Muscle of back (tissue), 11 donors: ENCODE measurements around the gene NXPH4. TPM values are rescaled to one million over a fixed set of nuclear protein-coding genes. Genes with fewer than 3 reads are reported as not detected.
A peak's percentile ranks its signal among the peaks of the same experiment; 100 is the strongest.

ENCODE experiments used
- DNase-seq, 3 donors: peaks; one replicate each; pipeline versions ENCODE4 v3.0.0 to v3.0.0-alpha.2; 2013
- polyA plus RNA-seq, 10 donors: library from polyadenylated mRNA; unstranded; fragments of 120-200 nt; gene quantifications; one replicate each; pipeline ENCODE4 v1.2.1, GENCODE V29; 2013; ENCODE audit not compliant: insufficient read length in 10 of 10

NXPH4 gene
- polyA plus RNA-seq, 10 donors: 1.7 to 5.1 (median 2.1) TPM

DNA sequence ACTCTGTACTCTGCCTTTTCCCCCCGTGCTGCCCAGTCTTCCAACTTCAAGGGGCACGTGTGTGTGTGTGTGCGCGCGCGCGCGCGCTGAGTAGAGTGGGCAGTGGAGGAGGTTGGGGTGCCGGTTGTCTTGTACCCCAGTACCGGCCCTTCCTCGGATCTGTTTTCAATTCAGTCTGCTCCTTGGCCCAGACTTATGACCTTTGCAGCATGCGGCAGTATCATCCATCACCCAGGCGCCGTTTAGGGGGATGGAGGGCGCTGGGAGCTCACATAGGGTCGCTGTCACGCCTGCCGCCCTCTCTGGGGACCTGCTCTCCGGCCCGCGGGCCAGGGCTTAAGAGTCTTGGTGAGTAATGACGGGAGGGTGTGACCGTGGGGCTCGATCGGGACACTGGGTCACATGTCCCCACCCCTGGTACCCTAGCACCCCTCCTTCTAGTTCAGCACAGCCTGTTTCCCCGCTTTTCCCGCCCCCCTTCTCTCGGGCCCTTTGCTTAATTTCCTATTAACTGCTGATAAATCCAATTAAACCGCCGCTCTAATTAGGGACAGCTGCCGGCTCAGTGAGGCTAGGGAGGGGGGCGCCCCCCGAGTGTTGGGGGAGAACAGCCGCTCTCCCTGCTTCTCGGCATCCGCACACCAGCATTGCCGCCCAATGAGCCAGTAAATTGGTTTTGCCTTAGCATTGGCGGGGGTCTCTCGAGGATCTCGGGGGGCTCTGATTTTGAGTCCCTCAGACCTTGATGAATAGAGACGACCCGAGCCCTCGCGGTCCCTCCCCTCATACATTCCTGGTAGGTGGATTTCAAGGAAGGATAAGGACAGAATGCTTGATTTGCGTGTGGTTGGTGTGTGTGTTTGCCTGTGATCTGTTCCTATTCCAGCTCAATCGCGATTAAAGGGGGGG lies 25.1 kb downstream of the NXPH4 start:
- no peak for DNase-seq

DNA sequence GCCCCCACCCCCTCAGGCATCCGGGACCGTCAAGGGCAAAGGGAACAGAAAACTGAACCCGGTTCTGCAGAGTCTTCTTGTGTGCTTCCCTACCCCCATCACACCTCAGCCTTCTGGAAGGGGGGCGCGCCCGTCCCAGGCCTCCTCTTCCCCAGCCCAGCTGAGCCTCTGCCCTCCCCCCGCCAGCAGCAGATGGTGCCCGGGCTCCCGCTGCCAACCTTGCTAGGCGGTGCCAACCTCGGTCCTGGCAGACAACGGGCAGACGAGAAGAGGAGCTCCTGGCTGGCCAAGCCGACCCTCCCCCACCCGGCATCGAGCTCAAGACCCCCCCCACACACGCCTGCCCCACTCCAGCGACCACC lies 25.7 kb downstream of the NXPH4 start:
- no peak for DNase-seq

DNA sequence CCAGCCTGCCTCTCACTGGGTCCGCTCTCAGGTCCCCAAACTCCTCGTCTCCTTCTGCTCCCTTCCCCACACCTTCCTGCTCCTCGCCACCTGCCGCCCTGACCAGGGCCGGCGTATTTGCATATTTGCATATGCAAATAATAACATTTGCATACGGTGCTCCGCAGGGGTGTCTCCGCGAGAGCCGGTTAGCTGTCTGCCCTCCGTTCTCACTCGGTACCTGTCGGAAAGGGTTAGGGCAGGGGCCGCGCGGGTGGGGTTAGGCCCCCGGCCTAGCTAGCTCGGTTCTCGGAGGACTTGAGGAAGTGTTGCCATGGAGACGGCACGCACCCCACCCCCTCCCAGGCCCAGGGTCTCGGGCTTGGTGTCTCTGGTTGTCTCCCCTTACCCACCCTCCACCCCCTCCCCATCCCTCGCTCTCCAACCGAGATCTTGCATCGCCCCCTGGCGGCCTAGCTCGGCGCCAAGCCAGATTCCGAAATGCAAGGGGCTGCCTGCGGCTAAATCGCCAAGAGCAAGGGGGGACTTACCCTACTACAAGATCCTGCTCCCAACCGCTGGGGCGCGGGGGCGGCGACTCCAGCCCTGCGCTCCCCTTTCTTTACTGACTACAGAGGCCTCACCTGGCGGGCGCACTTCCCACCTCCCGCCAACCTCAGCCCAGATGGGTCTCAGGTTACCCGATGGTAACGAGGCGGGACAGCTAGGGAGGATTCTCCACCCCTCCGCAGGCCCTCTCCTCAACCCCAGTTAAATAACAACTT lies 26.3 kb downstream of the NXPH4 start:
- DNase-seq: peak in 1 of 3 donors; percentile 74

DNA sequence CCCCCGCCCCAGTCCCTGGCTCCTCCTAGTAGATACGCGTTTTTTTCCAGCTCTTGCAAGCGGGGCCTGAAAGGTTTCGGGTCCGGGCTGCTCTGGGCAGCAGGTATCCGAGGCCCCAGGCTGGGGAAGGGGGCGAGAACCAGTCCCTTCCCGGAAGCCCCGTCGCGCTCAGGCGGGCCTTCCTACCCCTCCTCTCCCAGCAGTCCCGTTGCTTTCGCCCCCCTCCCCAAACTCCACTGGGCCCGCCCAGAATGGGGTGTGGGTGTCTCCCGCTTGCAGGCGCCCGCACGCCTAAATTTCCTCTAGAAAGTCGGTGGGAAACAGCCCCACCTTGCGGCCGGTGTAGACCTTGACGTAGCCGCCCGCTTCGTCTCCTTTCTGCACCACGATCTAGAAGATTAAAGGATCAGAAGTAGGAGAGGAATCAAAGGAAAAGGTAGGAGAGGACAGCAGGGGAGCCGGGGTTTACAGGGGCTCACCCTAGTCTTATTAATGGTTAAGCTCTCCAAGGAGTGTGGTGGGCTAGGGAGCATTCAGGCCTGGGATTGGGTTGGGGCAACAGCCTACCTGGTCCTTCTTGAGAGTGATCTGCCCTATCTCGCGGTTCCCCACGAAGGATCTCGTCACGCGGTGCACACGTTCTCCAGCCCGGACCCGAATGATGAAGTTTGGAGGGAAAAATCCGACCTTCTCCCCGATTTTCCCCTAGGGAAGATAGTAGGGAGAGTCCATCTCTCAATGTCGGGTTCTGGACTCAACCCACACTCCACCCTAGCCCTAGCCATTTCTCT lies 27.1 kb downstream of the NXPH4 start:
- peak in 2 of 3 donors; percentile 75 to 86 for DNase-seq

DNA sequence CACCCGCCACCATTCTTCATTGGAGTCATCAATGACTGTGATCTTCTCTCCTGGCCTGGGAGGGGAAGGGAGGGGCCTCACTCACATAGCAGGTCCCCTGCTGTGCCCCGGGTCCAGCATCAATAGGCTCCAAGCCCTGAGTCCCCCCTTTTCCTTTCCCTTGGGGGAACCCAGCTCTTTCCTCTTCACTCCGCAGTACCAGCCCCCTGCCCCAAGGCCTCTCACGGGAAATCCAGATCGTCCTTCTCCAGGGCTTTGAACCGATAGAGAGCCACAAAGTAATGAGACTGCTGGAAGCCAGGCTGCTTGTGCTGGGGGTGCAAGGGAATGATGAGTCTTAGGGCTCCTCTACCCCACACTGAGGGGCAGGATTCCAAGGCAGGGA lies 27.7 kb downstream of the NXPH4 start:
- DNase-seq: no peak

DNA sequence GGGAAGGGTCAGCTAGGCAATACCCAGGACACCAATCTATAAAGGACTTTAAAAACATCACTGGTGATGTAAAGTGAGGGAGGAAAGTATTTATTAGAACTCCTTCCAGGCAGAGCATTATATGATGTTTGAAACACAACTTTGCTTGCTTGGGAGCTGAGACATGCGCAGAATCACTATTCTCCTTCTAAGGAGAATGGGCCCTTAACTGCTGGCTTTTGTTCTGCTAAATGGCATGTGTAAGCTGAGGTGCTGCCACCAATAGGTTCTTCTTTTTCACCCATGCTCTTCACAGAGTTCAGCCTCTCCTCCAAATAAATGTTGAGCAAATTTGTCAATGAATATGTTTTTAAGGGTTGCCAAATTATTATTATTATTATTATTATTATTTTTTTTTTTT lies 30.4 kb downstream of the NXPH4 start:
- no peak for DNase-seq

DNA sequence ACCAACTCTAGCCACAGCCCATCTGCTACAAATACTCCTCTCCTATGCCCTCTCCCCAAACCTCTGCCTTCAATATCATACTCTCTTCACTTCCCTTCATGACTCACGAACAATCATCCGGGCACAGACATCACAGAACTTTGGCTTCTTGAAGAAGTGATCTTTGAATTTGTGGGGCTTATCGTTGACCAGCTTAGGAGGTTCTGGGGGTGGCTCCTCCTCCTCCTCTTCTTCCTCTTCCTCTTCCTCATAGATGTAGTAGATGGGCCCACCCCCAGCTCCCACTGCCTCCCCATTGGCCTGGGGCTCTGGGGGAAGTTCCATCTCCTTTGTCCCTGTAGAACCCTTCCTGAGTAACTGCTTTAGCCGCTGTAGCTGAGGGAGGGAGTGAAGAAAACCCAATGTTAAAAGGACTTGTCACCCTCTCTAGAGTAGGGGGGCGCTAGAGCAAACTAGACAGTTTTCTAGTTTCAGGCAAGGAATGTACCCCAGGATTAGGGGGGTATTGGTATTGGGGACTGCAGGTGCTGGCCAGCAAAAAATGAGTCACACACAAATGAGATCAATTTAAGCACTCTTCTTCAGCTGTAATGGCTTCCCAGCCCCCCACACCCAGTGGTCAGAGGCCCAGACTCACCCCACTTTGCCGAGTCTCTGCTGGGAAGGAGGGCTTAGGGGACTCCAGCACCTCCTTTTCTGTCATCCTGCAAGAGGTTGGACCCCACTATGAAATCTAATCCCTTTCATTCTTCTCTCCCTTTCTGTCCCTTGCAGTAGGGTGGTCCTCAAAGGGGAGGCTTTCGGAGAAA lies 32.5 kb downstream of the NXPH4 start:
- no peak for DNase-seq

DNA sequence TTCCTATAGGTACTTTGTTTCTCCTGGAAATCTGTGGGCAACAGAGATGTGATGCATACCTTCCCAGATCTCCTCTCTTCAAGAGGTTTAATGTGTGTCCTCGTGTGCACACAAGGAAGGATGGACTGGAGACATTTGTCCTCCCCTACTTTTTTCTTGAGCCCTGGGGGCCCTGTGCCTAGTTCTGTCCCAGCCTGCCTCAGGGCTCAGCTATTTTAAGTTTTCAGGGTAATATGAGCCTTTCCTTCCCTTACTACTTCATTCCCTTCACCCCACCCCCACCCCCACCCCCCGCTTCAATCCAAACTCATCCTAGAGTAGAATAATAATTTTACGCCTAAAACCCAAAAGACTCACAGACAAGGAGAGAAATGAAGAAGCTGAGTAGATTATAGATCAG lies 33.9 kb downstream of the NXPH4 start:
- DNase-seq: no peak

DNA sequence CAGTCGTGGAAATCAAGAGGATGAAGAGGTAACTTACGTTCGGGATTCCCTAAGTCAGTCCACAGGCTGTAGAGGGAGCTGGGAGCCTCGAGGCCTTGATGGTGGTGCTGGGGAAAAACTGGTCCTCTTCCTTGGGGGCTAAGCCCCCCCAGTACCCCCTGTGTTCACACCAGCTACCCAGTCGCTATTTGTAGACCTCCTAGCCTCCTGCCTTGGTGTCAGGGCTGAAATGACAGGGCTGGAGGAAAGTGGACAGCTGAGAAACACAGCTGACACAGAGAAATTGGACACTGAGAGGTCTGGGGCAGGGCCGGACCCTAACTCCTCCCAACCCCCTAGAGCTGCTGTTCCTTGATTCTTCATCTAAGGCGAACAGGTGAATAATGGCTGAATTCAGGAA lies 34.4 kb downstream of the NXPH4 start, which contains the start of gene STAC3:
Gene STAC3 (minus strand): TSS at position 232 of the 400 bp plus-strand sequence. CDS start 1,551 bp downstream, outside the sequence.
- DNase-seq: peak in 2 of 3 donors; percentile 67 to 71

DNA sequence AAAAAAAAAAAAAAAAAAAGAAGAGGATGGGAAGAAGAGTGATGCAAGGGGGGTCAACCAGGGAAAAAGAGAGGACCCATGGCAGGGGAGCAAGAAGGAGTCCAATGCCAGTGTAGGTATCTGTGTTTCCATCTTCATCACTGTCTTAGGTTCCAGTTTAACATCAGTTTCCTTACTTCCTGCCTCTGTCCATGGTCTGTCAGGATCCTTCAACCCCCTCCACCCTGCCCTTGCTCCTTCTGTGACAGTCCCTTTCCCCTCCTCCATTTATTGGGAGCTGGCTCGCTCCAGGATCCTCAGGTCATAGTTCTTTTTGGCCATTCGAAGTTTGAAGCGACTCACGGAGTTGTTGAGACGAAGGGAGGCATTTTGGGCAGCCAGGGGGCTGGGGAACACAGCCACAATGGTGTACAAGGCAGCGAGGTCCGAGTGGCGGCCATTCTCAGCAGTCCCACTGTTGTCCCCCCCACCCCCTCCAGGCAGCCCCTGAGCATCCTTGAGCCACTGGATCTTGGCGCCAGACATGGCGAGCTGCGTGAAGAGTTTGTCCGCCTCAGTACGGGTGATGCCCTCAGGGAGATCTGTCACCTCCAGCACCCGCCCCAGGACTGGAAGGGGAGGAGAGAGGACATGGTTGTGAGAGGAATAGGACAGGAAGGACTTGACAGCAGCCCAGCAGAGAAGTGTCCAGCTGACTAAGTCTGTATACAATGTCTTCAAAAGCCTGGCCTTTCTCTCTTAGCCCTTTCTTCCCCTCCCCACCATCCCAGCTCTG lies 38.1 kb downstream of the NXPH4 start:
- no peak for DNase-seq

DNA sequence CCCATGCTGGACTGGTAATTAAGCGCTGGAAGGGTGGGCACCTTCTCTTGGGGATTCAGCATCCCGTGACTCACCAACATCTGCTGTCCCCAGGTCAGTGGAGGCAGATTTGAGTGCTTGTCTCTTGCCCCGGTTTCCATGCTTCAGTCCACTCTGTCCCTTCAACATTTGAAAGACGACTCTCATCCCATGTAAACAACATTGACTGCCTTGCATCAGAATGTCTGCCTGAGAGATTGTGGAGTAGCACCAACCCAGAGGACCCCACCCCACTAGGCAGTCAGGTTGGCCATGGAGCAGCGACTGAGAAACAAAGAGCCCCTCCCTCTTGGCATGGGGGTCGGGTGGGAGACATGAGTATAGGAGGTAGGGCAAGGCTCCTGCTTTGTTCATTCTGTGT lies 39.3 kb downstream of the NXPH4 start:
- no peak for DNase-seq

DNA sequence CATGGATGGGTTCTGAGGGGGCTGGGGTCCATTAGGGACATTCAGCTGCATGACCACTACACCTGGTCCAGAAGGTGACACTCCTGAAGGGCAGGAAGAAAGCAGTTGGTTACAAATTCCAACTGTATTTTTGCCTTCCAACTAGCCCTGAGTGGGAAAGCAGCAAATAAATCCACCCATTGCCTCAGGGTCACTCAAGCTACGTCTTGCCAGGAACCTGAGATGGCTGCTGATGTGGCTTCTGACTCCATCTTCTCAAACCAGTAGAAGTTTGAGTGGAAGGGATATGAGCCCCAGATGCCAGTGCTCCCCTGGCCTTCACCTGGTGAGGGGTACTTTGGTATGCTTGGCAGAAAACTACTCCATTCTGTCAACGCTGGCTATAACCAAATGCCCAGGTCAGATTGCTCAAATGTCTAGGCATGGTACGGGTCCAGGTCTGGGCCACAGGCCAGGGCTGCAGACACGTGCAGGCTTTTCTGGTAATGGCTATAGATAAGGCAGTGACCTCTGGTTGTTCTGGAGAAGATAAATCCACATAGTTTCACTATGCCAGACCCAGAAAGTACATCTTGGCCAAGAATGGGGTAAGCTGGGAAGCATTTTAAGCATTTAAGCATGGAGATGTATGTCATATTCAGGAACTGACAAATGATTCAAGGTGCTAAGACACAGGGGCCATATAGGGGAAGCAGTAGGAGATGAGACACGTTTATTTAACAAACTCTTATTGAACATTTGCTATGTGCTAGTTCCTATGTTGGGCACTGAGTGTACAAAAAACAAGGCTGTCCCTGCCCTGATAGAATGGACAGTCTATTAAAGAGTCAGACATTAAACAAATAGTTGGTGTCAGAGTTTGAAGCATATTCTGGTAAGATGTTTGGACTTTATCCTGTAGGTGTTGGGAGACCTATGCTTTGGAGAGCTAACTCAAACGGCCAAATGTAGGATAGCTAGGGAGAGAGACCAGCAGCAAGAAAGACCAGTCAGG lies 42.7 kb downstream of the NXPH4 start:
- no peak for DNase-seq

DNA sequence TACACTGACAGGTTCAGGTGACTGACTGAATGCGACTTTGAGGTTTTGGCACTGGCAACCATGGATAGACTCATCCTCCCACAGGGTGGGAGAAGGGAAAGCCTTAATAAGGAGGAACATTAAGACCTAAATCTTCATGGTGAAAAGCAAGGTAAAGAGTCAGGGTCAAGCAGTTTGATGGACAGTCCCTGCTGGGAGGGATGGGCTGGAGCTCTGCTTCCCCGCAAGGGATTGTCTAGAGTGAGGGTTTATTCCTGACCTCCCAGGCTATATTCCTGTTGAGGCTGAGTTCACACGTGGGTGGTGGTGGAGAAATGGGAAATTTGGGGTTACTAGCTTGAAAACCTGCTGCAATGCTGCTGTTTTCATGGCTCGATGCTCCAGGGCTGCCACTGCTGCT lies 43.8 kb downstream of the NXPH4 start:
- no peak for DNase-seq

DNA sequence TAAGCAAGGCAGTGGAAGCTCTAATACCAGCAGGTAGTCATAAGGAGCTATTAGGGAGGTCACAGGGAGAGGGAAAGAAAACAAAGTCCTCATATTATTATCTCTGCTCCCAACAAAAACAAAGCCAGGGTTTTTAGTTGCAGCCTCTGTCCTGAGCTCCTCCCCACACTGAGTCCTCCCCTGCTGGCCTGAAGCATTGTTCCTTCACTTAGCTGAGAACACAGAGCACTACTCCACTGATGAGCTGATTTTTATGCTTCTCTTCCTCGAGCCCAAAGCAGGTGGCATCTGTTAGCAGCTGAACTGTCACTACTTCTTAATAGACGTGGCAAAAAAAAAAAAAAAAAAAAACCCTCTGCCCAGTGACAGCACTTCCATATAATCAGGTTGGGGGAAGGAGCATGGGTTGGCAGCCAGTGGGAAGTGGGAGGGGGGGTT lies 44.9 kb downstream of the NXPH4 start:
- no peak for DNase-seq

DNA sequence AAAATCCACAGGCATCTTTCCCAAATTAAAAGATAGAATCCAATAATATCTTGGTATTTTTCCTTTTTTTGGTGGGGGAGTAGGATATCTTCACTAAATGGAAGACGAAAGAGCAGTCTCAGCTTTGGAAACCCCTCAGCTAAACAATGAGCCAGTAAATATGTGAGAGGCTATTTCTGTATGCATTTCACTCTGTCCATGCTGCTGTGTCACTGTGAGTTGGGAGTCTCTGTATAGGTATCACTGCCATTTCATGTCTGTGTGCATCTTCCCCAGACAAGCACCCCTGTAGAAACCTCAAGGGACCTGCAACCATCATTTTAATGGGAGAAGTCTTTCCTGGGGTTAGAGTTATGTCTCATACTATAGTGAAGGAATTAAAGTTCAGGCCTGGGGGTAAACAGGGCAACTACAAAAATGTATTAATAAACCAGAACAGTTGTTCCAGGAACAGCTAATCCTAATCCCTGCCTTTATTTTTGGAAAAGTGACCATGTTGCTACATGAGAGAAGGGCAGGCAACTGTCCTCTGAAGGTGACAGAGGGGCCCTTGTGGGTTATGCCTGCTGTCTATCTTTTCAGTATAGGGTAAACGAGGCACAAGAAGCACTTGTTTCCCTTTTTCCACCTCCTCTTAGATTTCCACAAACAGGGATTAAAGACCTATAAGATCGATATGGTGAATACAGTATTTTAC lies 45.7 kb downstream of the NXPH4 start:
- DNase-seq: no peak

DNA sequence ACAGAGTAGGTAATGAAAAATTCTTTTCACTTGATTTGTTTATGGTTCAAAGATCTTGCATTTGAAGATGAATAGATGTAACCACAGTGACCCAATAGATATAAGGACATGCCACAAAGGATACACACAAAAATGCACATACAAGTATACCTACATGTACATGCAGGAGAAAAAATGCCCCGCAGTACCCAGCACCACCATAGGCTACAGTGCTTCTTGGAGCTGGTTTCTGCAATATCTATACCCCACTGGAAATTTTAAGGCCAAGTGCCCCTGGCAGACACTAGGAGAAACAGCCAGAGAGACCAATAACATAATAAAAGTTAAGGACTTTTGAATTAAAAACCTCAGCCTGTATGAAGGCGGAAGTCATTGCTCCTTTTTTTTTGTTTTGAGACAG lies 46.5 kb downstream of the NXPH4 start:
- DNase-seq: no peak

DNA sequence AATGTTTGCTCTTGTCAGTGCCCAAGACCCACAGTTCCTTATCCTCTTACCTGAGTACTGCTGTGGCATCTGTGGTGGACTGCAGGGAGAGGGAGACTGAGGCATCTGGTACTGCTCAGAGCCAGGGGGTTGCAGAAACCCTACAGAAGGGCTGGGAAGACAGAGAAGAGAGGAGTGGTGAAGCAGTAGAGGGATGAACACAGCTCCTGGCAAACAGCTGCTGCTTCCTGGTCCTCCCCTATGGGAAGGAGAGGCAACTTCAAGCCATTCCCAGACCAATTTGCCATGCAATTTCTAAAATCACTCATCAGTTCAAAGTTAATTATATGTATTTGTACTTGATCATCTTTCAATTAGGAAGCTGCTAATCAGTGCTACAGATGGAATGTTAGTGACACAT lies 50.1 kb downstream of the NXPH4 start:
- no peak for DNase-seq

DNA sequence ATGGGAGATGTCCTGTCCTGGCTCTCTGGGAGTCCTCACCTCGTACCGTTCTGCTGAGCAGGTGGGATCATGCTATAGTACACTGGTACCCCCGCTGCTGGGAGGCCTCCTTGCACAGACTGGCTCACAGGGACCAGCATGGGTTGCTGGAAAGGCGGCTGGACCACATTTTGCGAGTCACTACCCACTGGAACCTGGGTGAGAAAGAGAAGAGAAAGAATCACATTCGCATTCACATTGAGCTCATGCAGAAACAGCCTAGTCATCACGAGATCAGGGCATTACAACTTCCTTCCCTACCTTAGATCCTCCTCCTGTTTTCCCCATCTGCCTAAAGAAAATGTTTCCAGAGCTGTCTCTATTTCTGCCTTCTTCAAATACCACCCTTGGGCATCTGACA lies 51.7 kb downstream of the NXPH4 start:
- DNase-seq: no peak
